ENCODE results near the gene GOLGA6L9.
"Not testable (repeated sequence)": the region's sequence is repeated elsewhere in the genome, so short reads cannot be mapped to it uniquely, and the experiment has no call there.

GOLGA6L9 gene

GRCh38 chr15:82476697-82477342 is 47.2 kb downstream of the GOLGA6L9 start:
- H3K27me3 ChIP-seq; H3K4me1 ChIP-seq; H3K4me3 ChIP-seq (ENCODE audit: low read depth, low read length); H3K36me3 ChIP-seq; DNase-seq; H3K9me3 ChIP-seq: not testable (repeated sequence)

- DNase-seq, H3K27me3 ChIP-seq: not testable (repeated sequence)
Measured at GRCh38 chr15:82477343-82478057, 47.9 kb downstream of the GOLGA6L9 start.

More at GRCh38 chr15:82477343-82478057, 47.9 kb downstream of the GOLGA6L9 start:
- not testable (repeated sequence) for H3K9me3 ChIP-seq; H3K4me1 ChIP-seq; H3K4me3 ChIP-seq (ENCODE audit: low read depth, low read length); H3K36me3 ChIP-seq

Measured in BE2C (cell line).